Astrocyte of the spinal cord (primary cell): ENCODE measurements around the gene SERAC1.

Source experiments
- DNase-seq: peaks from one replicate; pipeline ENCODE4 v3.0.0; 2011; ENCODE audit warnings: low read depth, low spot score
- H3K4me3 ChIP-seq: 2 replicates; pipeline ENCODE4 v1.5.1; 2011; ENCODE audit warnings: low read depth, mild to moderate bottlenecking, low read length, moderate library complexity
- CTCF ChIP-seq: IDR thresholded peaks from 2 replicates; pipeline ENCODE4 v1.5.1; 2012; ENCODE audit warnings: low read depth, mild to moderate bottlenecking, low read length, inconsistent platforms
- in situ Hi-C: cut with HindIII; loops from 2 replicates; pipeline ENCODE4 v1.10.0; 2017; ENCODE audit warnings: low sequenced_read_pairs

SERAC1 gene

DNA sequence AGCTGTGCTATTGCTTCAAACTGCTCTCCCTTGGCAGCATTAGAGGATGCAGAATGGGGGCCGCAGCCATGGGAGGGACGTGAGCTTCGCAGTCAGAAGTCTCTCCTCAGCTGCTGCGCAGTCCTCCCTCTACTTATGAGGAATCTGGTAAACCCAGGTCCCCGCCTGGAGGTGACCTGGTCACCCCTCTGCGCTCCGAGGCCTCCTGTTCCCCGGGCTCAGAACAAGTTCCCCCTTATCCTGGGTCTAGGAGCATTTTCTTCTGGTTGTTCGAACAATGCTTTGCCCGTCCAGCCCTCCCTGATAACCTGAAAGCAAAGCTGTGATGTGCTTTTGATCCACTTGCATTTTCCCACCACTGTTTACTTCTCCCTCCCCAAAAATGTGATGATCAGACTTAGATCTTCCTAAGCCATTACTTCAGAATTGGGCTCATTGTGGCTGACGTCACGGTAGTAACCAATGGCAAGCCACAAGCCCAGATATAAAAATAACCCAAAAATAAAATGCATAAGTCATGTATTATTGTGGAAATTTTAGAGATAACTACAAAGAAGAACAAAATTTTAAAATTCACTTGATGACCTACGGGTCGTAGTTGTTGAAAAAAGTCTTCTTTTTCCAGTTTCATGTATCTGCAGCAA is 80.7 kb downstream of the SERAC1 start:
- in situ Hi-C loops = no loop called here

GRCh38 chr6:158086504-158087223 is 81.4 kb downstream of the SERAC1 start:
- H3K4me3 ChIP-seq = no peak overlapping the region
- TF ChIP-seq CTCF = no peak
- DNase-seq = peak; percentile 81
- in situ Hi-C loops = no loop called here

More for the DNA sequence above, 80.7 kb downstream of the SERAC1 start:
- no peak for TF ChIP-seq CTCF
- no peak for DNase-seq
- no peak overlapping the region for H3K4me3 ChIP-seq

DNA sequence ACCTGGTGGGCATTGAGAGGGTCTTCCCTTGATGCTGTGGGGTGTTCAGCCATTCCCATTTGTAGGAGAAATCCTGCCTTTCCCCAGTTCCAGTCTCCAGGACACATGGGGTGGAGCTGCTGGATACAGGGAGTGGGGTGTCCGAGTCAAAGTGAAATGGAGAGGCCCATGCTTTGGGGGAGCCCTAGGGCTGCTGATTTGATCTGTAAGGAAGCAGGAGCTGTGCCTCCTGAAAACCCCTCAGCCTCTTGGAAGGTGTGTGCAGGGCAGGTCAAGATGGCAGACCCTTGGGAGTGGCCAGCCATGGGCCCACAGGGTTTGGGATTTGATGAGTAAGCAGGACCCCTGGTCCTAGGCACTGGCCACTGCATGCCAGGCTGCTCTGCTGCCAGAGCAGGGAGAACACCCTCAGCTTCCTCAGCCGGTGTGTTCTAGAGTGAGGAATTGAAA is 82.0 kb downstream of the SERAC1 start:
- TF ChIP-seq CTCF = no peak
- in situ Hi-C loops = no loop called here
- no peak for DNase-seq
- no peak overlapping the region for H3K4me3 ChIP-seq

DNA sequence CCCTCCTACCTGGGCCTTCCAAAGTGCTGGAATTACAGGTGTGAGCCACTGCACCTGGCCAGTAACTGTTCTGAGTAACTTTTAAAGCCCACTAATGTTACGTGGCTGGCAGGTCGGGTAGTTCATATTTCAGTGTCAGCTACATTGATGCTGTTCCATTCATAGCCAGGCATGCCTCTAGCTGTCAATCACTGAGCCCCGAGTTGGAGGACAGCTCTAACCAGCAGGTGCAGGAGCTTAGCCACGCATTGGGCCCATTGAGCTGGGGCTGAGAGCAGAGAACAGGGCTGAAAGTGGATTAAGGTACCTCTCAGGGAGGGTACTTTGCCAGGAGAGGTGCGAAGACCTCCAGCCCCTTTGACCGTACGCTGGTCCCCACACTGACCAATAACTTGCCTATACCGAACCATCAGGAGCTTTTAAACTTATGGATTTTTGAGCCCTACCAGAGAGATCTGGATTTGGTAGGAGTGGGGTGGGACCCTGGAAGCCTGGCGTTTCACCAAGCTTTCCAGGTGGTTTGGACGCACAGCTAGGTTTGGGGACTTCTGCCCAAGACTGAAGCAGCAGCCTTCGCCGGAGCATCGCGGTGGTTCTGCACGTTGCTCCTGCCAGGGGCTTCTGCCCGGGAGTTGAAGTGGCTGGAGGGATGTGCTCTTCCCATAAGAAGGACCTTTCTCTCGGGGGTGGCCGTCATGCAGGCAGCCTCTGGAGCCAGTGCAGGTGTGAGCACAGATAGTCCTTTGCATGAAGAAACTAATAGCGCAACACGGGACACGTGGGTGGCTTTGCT is 82.6 kb downstream of the SERAC1 start:
- TF ChIP-seq CTCF = no peak
- DNase-seq = no peak
- no peak overlapping the region for H3K4me3 ChIP-seq
- in situ Hi-C loops = no loop called here

DNA sequence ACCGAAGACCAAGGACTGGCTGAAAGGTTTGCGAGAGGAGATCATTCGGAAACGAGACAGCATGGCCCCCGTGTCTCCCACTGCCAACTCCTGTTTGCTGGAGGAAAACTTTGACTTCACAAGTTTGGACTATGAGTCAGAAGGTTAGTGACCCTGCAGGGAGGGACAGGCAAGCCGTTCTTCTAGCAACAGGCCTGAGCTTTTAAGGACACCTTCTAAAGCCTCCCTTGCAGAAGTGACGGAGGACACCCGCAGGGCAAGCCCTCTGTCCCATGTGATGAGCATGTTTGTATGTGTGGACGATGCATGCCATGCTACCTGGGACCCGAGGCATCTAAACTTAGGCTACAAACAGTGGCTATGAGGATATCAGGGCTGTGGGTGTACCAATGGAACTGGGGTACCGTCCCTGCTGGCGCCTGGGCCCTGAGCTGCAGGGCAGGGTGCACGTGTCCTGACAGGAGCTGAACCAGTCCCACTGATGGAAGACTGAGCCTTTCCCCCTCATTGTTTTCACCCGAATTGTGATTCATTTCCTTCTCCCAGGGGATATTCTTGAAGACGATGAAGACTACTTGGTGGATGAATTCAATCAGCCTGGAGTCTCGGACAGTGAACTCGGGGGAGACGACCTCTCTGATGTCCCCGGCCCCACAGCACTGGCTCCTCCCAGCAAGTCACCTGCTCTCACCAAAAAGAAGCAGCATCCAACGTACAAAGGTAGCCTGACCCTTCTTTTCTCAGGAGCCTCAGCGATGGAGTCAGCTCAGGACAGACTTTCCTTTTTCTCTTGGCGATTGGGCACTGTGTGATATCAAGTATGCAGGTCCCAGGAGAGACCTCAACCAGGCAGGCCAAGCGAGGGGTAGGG is 84.4 kb downstream of the SERAC1 start:
- in situ Hi-C loops = no loop called here
- H3K4me3 ChIP-seq = no peak overlapping the region
- no peak for TF ChIP-seq CTCF
- peak; percentile 32 for DNase-seq

DNA sequence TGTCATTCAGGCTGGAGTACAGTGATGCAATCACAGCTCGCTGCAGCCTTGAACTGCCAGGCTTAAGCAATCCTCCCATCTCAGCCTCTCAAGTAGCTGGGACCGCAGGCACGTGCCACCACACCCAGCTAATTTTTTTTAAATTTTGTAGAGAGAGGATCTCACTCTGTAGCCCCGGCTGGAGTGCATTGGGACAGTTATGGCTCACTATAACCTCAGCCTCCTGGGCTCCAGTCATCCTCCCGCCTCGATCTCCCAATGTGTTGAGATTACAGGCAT is 86.5 kb downstream of the SERAC1 start:
- H3K4me3 ChIP-seq = no peak overlapping the region
- in situ Hi-C loops = no loop called here
- DNase-seq = no peak
- TF ChIP-seq CTCF = no peak
